Stomach (tissue), 9 donors: Measurements from ENCODE around the gene WWOX. TPM values are rescaled to one million over a fixed set of nuclear protein-coding genes. Genes with fewer than 3 reads are reported as not detected.
"Not testable (repeated sequence)": the region's sequence is repeated elsewhere in the genome, so short reads cannot be mapped to it uniquely, and the experiment has no call there.

Experiments
- DNase-seq, 2 donors: peaks; one replicate each; pipeline versions ENCODE4 v3.0.0 to v3.0.0-alpha.2; 2013 to 2019
- H3K27ac ChIP-seq, 5 donors: fragments of 200-600 bp in 4 of 5; sonication (generic) in 4 of 5; one replicate each; pipeline ENCODE4 v1.5.1; 2013 to 2019; ENCODE audit warnings: mild to moderate bottlenecking in 1 of 5, moderate library complexity in 1 of 5
- H3K27me3 ChIP-seq, 3 donors: fragments of 200-600 bp; sonication (generic); one replicate each; pipeline ENCODE4 v1.5.1; 2017 to 2019; ENCODE audit warnings: mixed run types in 1 of 3
- H3K36me3 ChIP-seq, 4 donors: fragments of 200-600 bp; sonication (generic); 1 replicate in 3 of 4; 2 replicates in 1 of 4; pipeline ENCODE4 v1.5.1; 2016 to 2019
- H3K4me1 ChIP-seq, 4 donors: fragments of 200-600 bp; sonication (generic); one replicate each; pipeline ENCODE4 v1.5.1; 2016 to 2019
- H3K4me3 ChIP-seq, 4 donors: fragments of 200-600 bp; sonication (generic) in 3 of 4; one replicate each; pipeline ENCODE4 v1.5.1; 2016 to 2019; ENCODE audit warnings: mild to moderate bottlenecking in 1 of 4
- H3K9me3 ChIP-seq, 4 donors: fragments of 200-600 bp; sonication (generic); one replicate each; pipeline ENCODE4 v1.5.1; 2016 to 2019
- CTCF ChIP-seq, 7 experiments: fragments of 450-650 bp in 4 of 7; fragments of 200-600 bp in 3 of 7; sonication (generic) in 3 of 7; IDR thresholded peaks; one replicate each; pipeline ENCODE4 v1.5.1; 2016 to 2019; ENCODE audit warnings: antibody characterized with exemption in 7 of 7, control low read depth in 2 of 7, mild to moderate bottlenecking in 1 of 7
- EP300 ChIP-seq: sonication (generic); formaldehyde crosslinking; IDR thresholded peaks from one replicate; pipeline ENCODE4 v1.6.1; 2017; ENCODE audit warnings: antibody characterized with exemption
- POLR2A ChIP-seq, 4 donors: fragments of 450-650 bp; IDR thresholded peaks; one replicate each; pipeline ENCODE4 v1.6.1; 2016; ENCODE audit warnings: antibody characterized with exemption in 4 of 4, control low read depth in 2 of 4, mild to moderate bottlenecking in 1 of 4, moderate library complexity in 1 of 4
- POLR2AphosphoS5 ChIP-seq, 3 donors: sonication (generic); formaldehyde crosslinking; IDR thresholded peaks; one replicate each; pipeline ENCODE4 v1.6.1; 2016; ENCODE audit warnings: antibody characterized with exemption in 3 of 3
- WGBS, 5 donors: extraction: QIAGEN DNeasy Blood & Tissue Kit in 3 of 5; methylation state at CpG; one replicate each; pipeline versions ENCODE4 v1.1.5 to v1.1.7; 2013 to 2018; 5-methylcytosine and 5-hydroxymethylcytosine counted together
- intact Hi-C: fragments of 100-400 bp; cut with DNase I; formaldehyde crosslinking; loops from one replicate; pipeline ENCODE4 v1.15.1; 2023; ENCODE audit warnings: low total_unique reads
- polyA plus RNA-seq, 3 donors: library from polyadenylated mRNA; stranded (reverse); fragments of 200-250 nt; gene quantifications; one replicate each; pipeline ENCODE4 v1.2.3, GENCODE V29; 2013
- total RNA-seq, 5 donors: library from RNA; depleted of rRNA; stranded (reverse); fragments of >200 nt; gene quantifications; one replicate each; pipeline versions ENCODE4 v1.1.0 to v1.2.3, GENCODE V29; 2014 to 2016
- donor health status: healthy with polysubstance abuse.
- donor health status: Bipolar disorder and iron deficiency.
- donor health status: healthy.

Gene WWOX
- total and polyA plus RNA-seq, 8 donors = 7.7 to 129 (median 48.7) TPM

- no peaks in the 10 kb centered on the region for H3K36me3 ChIP-seq
- H3K27me3 ChIP-seq = no peaks in the 10 kb centered on the region
- no peaks in the 10 kb centered on the region for H3K4me1 ChIP-seq
- H3K27ac ChIP-seq = no peak overlapping the region
- TF ChIP-seq POLR2AphosphoS5 (IDR thresholded peaks at IDR 0.05) = no peak
- TF ChIP-seq EP300 = no peak
- TF ChIP-seq CTCF (IDR thresholded peaks at IDR 0.05) = no peak
- H3K4me3 ChIP-seq = no peak overlapping the region
- intact Hi-C loops = no loop called here
- peak in 1 of 2 donors; percentile 74 for DNase-seq
- WGBS, 5 donors = 32 to 45% (median 39%) methylated on average over 2 of the region's 2 CpGs
- H3K9me3 ChIP-seq = no peaks in the 10 kb centered on the region
Measured at GRCh38 chr16:78689028-78689427, 589.6 kb downstream of the WWOX start.

- H3K9me3 ChIP-seq = no peaks in the 10 kb centered on the region
- intact Hi-C loops = no loop called here
Measured at GRCh38 chr16:78689536-78689935, 590.1 kb downstream of the WWOX start.

GRCh38 chr16:78690510-78690909, 591.1 kb downstream of the WWOX start:
- 88 to 98% (median 95%) methylated on average over 4 of the region's 4 CpGs for WGBS, 5 donors
- intact Hi-C loops = no loop called here
- H3K27ac ChIP-seq = no peak overlapping the region
- H3K36me3 ChIP-seq = no peaks in the 10 kb centered on the region
- H3K4me1 ChIP-seq = no peaks in the 10 kb centered on the region
- H3K27me3 ChIP-seq = no peaks in the 10 kb centered on the region
- no peak for TF ChIP-seq POLR2AphosphoS5 (IDR thresholded peaks at IDR 0.05)
- no peak for TF ChIP-seq CTCF (IDR thresholded peaks at IDR 0.05)
- H3K4me3 ChIP-seq = no peak overlapping the region
- no peaks in the 10 kb centered on the region for H3K9me3 ChIP-seq
- no peak for DNase-seq

More at GRCh38 chr16:78689536-78689935, 590.1 kb downstream of the WWOX start:
- DNase-seq = no peak
- Histone ChIP-seq H3K27ac (no peak overlapping the region), H3K4me3 (no peak overlapping the region), H3K4me1 (no peaks in the 10 kb centered on the region), H3K27me3 (no peaks in the 10 kb centered on the region), H3K36me3 (no peaks in the 10 kb centered on the region)
- TF ChIP-seq POLR2AphosphoS5 (IDR thresholded peaks at IDR 0.05) = no peak

GRCh38 chr16:78691746-78692145, 592.3 kb downstream of the WWOX start:
- H3K4me1 ChIP-seq, H3K27me3 ChIP-seq, DNase-seq, intact Hi-C loops, H3K9me3 ChIP-seq, H3K36me3 ChIP-seq, H3K27ac ChIP-seq, H3K4me3 ChIP-seq: not testable (repeated sequence)
- WGBS, 5 donors = 67 to 91% (median 82%) methylated on average over 3 of the region's 3 CpGs

- intact Hi-C loops = no loop called here
- no peak overlapping the region for H3K27ac ChIP-seq
- TF ChIP-seq POLR2AphosphoS5 (IDR thresholded peaks at IDR 0.05) (no peak), CTCF (IDR thresholded peaks at IDR 0.05) (no peak), EP300 (no peak)
- 93 to 96% (median 94%) methylated on average over 5 of the region's 5 CpGs for WGBS, 5 donors
- no peak overlapping the region for H3K4me3 ChIP-seq
- no peak for DNase-seq
- no peaks in the 10 kb centered on the region for H3K27me3 ChIP-seq
- no peaks in the 10 kb centered on the region for H3K36me3 ChIP-seq
- H3K9me3 ChIP-seq = no peaks in the 10 kb centered on the region
- no peaks in the 10 kb centered on the region for H3K4me1 ChIP-seq
Measured at GRCh38 chr16:78693496-78693895, 594.0 kb downstream of the WWOX start.

GRCh38 chr16:78694414-78694813, 595.0 kb downstream of the WWOX start:
- Histone ChIP-seq H3K4me1 (no peaks in the 10 kb centered on the region), H3K27ac (no peak overlapping the region), H3K36me3 (no peaks in the 10 kb centered on the region), H3K4me3 (no peak overlapping the region), H3K9me3 (no peaks in the 10 kb centered on the region), H3K27me3 (no peaks in the 10 kb centered on the region)
- 93 to 98% (median 97%) methylated on average over 3 of the region's 3 CpGs for WGBS, 5 donors
- no peak for DNase-seq
- intact Hi-C loops = no loop called here
- TF ChIP-seq POLR2AphosphoS5 (IDR thresholded peaks at IDR 0.05) (no peak), POLR2A (IDR thresholded peaks at IDR 0.05) (no peak), EP300 (no peak), CTCF (IDR thresholded peaks at IDR 0.05) (no peak)
